ENCODE data around the gene RBM26. TPM values are rescaled to one million over a fixed set of nuclear protein-coding genes. Genes with fewer than 3 reads are reported as not detected.
"Not testable (repeated sequence)": the region's sequence is repeated elsewhere in the genome, so short reads cannot be mapped to it uniquely, and the experiment has no call there.

Gene RBM26
- total RNA-seq, 2 experiments from 2014 or later = 65.2 to 66.0 TPM

DNA sequence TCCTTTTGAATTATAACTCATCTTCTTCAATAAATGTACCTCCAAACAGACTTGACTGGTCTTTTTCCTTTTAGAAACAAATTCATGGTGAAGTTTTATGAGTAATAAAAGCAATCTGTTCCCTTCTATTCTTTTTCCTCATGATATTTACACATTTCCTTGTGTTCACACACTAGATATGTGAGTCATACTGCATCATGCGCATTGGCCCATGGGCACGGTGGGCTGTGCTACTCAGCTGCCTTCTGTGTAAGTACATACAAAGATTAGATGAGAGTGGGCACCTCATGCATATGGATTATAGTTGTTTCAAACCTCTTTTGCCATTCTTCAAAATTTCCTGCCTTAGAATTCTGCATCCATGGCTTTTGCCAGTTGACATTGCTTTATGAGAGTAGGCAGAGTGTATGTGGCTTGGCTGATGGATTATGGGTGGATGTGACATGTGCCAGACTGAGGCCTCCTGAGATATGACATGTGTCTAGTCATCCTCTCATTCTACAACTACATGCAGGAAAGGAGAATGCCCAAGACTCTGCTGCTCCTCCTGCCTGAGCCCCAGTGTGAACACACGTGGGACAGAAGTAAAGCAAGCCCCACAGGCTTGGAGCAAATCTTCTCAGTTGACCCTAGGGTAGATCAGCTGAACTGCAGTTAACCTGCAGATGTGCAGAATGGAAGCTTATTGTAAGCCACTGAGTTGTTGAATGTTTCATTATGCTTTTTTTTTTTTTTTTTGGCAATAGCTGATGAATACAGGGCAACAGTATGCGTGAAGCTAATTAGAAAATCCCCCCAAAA lies 109.9 kb downstream of the RBM26 start:
- Mint-ChIP-seq H3K4me3 (no peak overlapping the region), H3K27ac (no peak overlapping the region), H3K4me1 (no peaks in the 10 kb centered on the region), H3K27me3 (peaks cover 7% of the 10 kb centered on the region), H3K36me3 (no peaks in the 10 kb centered on the region), H3K9me3 (ENCODE audit: low read depth) (peaks cover 2% of the 10 kb centered on the region)
- CTCF ChIA-PET = no interaction called here
- ATAC-seq (no peak), DNase-seq (no peak)

DNA sequence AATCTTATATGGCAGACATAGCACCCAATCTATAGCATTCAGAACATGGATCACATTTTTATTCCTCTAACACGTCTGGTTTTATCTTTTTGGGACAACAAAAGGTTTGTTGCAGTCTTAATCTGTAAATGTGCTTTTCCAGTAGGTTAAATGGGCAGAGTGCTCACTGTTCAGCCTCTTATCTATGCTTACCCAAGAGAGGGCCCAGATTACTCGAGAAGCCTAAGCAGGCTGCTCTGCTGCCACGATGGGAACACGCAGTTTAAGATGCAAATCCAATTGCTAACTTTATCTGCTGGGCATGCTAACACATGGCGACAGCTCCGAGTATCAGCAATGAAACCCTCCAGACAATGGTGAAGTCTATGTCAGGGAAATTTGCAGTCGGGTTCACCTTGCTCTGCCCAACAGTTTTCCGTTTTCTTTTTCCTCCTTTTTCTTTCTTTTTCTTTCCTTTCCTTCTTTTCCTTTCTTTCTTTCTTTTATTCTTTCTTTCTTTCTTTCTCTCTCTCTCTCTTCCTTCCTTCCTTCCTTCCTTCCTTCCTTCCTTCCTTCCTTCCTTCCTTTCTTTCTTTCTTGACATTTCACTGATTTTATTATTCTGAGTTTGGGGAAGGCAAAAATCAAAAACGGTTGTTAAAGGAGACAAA lies 115.3 kb downstream of the RBM26 start:
- Mint-ChIP-seq H3K36me3 (no peaks in the 10 kb centered on the region), H3K4me1 (no peaks in the 10 kb centered on the region), H3K4me3 (no peak overlapping the region), H3K27me3 (peaks cover 8% of the 10 kb centered on the region), H3K9me3 (ENCODE audit: low read depth) (no peaks in the 10 kb centered on the region), H3K27ac (no peak overlapping the region)
- ATAC-seq = no peak
- CTCF ChIA-PET = no interaction called here
- DNase-seq = no peak

DNA sequence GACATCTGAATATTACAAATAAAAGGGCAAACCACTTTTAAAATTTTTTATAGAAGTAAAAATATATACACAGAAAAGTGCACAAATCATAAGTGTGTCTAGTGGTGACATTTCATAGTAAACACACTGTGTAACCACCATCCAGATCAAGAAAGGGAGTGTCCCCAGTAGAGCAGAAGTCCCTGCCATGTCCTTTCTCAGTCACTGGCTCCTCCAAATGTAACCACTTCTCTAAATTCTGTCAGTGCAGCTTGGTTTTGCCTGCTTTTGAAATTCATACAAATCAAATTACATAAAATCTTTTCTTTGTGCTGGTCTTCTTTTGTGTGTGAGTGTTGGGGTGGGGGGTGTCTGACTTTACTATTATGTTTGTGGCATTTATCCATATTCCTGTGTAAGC lies 116.5 kb downstream of the RBM26 start:
- no peaks in the 10 kb centered on the region for H3K36me3 Mint-ChIP-seq
- peaks cover 6% of the 10 kb centered on the region for H3K27me3 Mint-ChIP-seq
- ATAC-seq (no peak), DNase-seq (no peak)
- no peak overlapping the region for H3K4me3 Mint-ChIP-seq
- no peaks in the 10 kb centered on the region for H3K9me3 Mint-ChIP-seq (ENCODE audit: low read depth)
- H3K27ac Mint-ChIP-seq = no peak overlapping the region
- CTCF ChIA-PET = no interaction called here
- no peaks in the 10 kb centered on the region for H3K4me1 Mint-ChIP-seq

- Mint-ChIP-seq H3K27me3 (peaks cover 5% of the 10 kb centered on the region), H3K27ac (no peak overlapping the region), H3K4me3 (no peak overlapping the region), H3K9me3 (ENCODE audit: low read depth) (no peaks in the 10 kb centered on the region), H3K4me1 (no peaks in the 10 kb centered on the region), H3K36me3 (no peaks in the 10 kb centered on the region)
- DNase-seq (no peak), ATAC-seq (no peak)
- CTCF ChIA-PET = no interaction called here
Measured at GRCh38 chr13:79287939-79288795, 117.9 kb downstream of the RBM26 start.

DNA sequence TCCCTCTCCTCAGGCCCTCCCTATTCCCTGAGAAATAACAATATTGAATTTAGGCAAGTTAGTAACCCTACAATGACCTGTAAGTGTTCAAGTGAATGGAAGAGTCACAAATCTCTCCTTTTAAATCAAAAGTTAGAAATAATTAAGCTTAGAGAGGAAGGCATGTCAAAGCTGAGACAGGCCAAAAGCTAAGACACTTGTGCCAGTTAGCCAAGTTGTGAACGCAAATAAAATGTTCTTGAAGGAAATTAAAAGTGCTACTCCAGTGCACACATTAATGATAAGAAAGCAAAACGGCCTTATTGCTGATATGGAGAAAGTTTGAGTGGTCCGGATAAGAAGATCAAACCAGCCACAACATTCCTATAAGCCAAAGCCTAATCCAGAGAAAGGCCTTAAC lies 120.9 kb downstream of the RBM26 start:
- Mint-ChIP-seq H3K4me1 (peaks cover 4% of the 10 kb centered on the region), H3K4me3 (no peak overlapping the region), H3K27ac (no peak overlapping the region), H3K36me3 (no peaks in the 10 kb centered on the region), H3K27me3 (peaks cover 2% of the 10 kb centered on the region), H3K9me3 (ENCODE audit: low read depth) (no peaks in the 10 kb centered on the region)
- ATAC-seq (no peak), DNase-seq (no peak)
- CTCF ChIA-PET = no interaction called here

- Mint-ChIP-seq H3K9me3 (ENCODE audit: low read depth) (no peaks in the 10 kb centered on the region), H3K4me1 (peaks cover 4% of the 10 kb centered on the region), H3K36me3 (no peaks in the 10 kb centered on the region), H3K27ac (no peak overlapping the region), H3K4me3 (no peak overlapping the region), H3K27me3 (no peaks in the 10 kb centered on the region)
- ATAC-seq (no peak), DNase-seq (no peak)
- CTCF ChIA-PET = no interaction called here
Measured at GRCh38 chr13:79283742-79284141, 122.3 kb downstream of the RBM26 start.

GRCh38 chr13:79282976-79283375 lies 123.1 kb downstream of the RBM26 start:
- Mint-ChIP-seq H3K27me3 (no peaks in the 10 kb centered on the region), H3K9me3 (ENCODE audit: low read depth) (no peaks in the 10 kb centered on the region), H3K36me3 (no peaks in the 10 kb centered on the region), H3K27ac (no peak overlapping the region), H3K4me3 (no peak overlapping the region), H3K4me1 (peaks cover 4% of the 10 kb centered on the region)
- ATAC-seq (no peak), DNase-seq (no peak)
- CTCF ChIA-PET = no interaction called here

DNA sequence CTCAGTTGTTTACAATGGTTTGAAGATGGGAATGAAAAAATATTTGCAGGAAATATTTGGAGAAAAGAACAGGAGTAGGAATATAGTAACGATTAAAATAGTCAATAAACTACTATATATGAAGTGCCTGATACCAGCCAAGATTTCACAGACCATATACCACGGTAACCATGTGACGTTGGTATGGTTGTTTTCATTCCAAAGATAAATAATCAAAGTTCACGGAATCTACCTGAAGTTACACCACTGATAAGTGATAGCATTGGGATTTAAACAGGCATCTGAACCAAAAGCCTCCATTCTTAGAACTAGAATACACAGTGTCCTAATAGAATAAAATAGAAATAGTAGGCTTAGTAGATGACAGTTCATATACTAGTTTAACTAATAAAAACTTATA lies 123.5 kb downstream of the RBM26 start:
- CTCF ChIA-PET = no interaction called here
- ATAC-seq = no peak

DNA sequence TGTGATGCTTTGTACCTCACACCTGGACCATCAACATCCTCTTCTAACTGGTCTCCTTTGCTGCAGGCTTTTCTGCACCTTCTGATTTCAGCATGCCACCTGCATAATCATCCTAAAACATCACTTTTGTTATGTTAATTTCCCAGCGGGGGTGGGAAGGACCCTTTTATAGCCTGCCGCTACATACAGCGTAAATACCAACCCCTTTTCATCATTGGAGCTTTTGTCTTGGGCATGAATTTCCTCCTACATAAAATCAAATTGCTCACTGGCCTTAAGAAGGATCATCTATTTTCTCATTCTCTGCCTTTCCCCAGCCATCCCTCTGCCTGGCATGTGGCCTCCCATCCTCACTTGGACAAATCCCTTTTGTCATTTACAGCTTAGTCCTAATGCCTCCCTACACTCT lies 124.7 kb downstream of the RBM26 start:
- H3K9me3 Mint-ChIP-seq (ENCODE audit: low read depth) = no peaks in the 10 kb centered on the region
- H3K4me3 Mint-ChIP-seq = no peak overlapping the region
- DNase-seq (no peak), ATAC-seq (no peak)
- H3K4me1 Mint-ChIP-seq = peaks cover 4% of the 10 kb centered on the region
- H3K27ac Mint-ChIP-seq = no peak overlapping the region
- CTCF ChIA-PET = interaction anchor here (0.6 kb wide), 1 partner anchor 415 kb away, joined by 3 read pairs; no protein-coding TSS in a partner anchor
- H3K36me3 Mint-ChIP-seq = no peaks in the 10 kb centered on the region
- H3K27me3 Mint-ChIP-seq = no peaks in the 10 kb centered on the region

More for the DNA sequence above, 123.5 kb downstream of the RBM26 start:
- Mint-ChIP-seq H3K4me1 (peaks cover 4% of the 10 kb centered on the region), H3K4me3 (no peak overlapping the region), H3K9me3 (ENCODE audit: low read depth) (no peaks in the 10 kb centered on the region), H3K27me3 (no peaks in the 10 kb centered on the region), H3K36me3 (no peaks in the 10 kb centered on the region), H3K27ac (no peak overlapping the region)
- no peak for DNase-seq

DNA sequence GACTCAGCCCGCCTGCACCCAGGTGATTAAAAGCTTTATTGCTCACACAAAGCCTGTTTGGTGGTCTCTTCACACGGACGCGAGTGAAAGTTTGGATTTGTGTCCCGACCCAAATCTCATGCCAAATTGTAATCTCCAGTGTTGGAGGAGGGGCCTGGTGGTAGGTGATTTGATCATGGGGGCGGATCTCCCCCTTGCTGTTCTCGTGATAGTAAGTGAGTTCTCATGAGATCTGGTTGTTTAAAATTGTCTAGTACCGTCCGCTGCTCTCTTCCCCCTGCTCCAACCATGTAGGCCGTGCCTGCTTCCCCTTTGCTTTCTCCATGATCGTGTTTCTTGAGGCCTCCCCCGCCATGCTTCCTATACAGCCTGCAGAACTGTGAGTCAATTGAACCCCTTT lies 126.3 kb downstream of the RBM26 start:
- H3K4me1 Mint-ChIP-seq; H3K9me3 Mint-ChIP-seq (ENCODE audit: low read depth); H3K27ac Mint-ChIP-seq; CTCF ChIA-PET; ATAC-seq; H3K4me3 Mint-ChIP-seq; H3K36me3 Mint-ChIP-seq; DNase-seq; H3K27me3 Mint-ChIP-seq: not testable (repeated sequence)

DNA sequence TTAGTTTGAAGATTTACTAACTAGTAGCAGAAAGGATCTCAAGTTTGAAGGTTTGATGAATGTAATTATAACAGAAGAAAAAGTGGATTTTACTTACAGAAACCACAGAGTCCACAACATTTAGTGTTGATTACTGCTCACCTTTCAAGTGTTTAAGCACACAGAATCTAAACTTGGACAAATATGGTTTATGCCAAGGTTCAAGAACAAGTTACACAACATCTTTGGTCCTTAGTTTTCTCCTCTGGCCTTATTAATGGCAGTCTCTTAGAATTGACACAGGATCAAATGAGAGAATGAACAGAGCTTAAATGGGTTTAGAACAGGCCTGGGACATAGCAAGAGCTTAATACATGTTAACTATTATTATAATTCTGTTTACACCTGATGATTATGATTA lies 133.0 kb downstream of the RBM26 start:
- no peak for ATAC-seq
- no peak for DNase-seq
- Mint-ChIP-seq H3K9me3 (ENCODE audit: low read depth) (no peaks in the 10 kb centered on the region), H3K27ac (no peak overlapping the region), H3K4me3 (no peak overlapping the region), H3K27me3 (peaks cover 14% of the 10 kb centered on the region), H3K4me1 (no peaks in the 10 kb centered on the region), H3K36me3 (no peaks in the 10 kb centered on the region)
- CTCF ChIA-PET = no interaction called here

DNA sequence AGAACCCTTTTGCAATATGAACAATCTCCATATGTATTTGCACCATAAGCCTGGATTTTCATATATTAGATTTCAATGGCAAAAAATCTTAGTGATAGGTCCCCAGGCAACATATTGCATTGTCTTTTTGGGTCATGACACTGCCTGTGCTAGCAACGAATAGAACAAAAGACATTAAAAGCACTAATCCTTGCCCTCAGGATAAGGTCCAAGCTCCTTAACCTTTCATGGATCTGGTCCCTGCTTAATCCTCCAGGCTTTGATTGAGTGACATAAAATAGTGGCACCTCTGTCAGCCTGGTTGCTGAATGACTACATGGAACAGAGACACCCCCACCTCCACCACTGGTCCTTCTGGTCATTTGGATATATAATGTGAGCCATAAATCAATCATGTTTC lies 134.4 kb downstream of the RBM26 start:
- CTCF ChIA-PET = no interaction called here
- Mint-ChIP-seq H3K27me3 (peaks cover 14% of the 10 kb centered on the region), H3K27ac (no peak overlapping the region), H3K9me3 (ENCODE audit: low read depth) (no peaks in the 10 kb centered on the region), H3K4me3 (no peak overlapping the region), H3K36me3 (no peaks in the 10 kb centered on the region), H3K4me1 (no peaks in the 10 kb centered on the region)
- DNase-seq = no peak
- no peak for ATAC-seq

DNA sequence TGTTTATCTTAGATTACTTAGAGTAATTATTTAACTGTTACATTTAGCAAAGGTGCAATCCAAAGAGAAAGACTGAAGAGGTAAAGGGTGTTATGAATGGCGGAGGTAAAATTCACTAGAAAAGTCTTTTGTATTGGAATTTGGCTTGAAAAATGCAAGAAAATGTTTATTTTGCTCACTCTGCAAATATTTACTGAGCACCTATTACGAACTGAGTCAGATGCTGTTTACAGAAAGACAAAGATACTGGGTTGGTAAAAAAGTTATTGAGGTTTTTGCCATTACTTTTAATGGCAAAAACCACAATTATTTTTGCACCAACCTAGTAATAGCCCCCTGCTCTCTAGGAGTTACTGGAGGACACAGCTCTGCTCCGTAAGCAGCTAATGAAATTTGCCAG lies 135.2 kb downstream of the RBM26 start:
- DNase-seq = no peak
- Mint-ChIP-seq H3K4me1 (no peaks in the 10 kb centered on the region), H3K27me3 (peaks cover 14% of the 10 kb centered on the region), H3K36me3 (no peaks in the 10 kb centered on the region), H3K9me3 (ENCODE audit: low read depth) (no peaks in the 10 kb centered on the region), H3K4me3 (no peak overlapping the region), H3K27ac (no peak overlapping the region)
- CTCF ChIA-PET = no interaction called here
- no peak for ATAC-seq
